Activated CD4-positive, alpha-beta T cell treated with anti-CD3 and anti-CD28 coated beads, Interleukin-2, amount 50 U/mL, for 48 hours (primary cell): ENCODE data around the gene NT5M.
A peak's percentile ranks its signal among the peaks of the same experiment; 100 is the strongest.

ENCODE experiments used
- DNase-seq, 2 experiments: peaks; one replicate each; pipeline ENCODE4 v3.0.0-alpha.2; 2020

The NT5M gene

DNA sequence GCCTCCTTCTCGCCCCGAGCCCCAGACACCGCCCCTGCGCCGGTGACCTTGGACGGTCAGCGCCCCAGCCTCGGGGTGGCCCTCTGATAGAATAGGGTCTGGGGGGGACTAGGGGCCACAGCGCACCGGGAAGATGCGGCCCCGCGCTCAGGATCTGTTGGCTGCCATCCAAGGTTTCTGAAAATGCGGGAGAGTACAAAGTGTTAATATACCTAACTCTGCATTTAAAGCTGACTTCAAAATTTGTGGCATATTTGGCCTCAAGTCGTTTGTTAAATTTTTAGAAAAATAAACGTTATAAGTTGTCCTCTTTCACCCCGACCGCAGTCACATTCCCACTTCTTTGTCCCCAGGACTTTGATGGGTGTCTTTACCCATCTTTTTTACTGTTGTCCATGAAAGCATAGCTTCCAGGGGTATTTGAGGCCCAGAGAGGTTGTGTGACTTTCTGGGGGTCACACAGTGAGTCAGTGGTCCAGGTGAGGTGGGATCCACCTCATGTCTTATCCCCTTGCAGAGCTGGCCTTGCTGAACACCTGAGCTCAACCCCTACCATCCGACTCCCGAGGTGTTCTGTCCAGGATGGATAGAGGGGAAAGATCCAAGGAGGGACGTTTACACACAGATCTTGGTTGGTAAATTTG, 796 bp downstream of the NT5M start:
- DNase-seq = no peak

DNA sequence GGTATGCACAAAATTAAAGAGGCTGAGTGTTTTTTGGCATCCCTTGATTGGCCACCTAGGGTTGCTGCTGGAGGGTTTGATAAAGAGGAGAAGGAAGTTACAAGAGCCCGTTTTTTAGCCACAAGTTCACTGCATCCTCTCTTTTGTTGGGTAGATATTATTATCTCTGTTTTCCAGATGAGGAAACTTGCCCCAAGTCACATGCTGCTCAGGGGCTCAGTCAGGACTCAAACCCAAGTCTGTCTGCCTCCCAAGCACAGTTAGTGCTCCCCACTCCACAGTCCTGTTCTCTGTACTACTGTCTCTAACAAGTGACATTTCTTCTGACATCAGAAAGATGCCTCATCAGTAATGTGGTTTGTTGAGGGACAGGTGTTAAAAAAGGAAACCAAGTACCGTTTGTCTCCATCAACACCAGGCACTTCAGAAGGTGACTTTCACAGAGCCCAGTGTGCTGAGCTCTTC, 1.4 kb downstream of the NT5M start:
- peak in 1 of 2 experiments; percentile 28 for DNase-seq

DNA sequence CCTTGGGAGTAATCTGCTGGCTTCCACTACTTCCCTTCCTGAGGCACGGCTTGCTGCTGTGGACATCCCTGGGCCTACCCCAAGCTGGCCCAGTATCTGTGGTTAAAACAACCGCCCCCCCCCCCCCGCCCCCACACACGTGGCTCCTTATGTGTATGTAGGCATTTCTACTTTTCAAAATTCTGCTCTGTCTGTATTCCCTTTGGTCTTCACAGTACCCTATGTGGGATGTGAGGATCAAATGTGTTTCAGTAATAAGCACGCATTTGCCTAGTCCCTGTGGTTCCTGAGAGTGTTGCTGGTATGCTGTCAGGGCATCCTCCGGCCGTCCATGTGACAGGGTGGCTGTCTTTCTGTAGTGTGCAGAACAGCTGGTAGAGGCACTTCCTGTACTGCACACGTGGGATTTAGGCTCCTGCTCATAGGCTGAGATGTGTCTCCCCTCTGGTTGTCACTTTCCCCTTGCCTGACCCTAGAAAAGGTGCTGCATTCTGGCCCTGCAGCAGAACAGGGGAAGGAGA, 2.2 kb downstream of the NT5M start:
- DNase-seq = peak; percentile 41 to 52

DNA sequence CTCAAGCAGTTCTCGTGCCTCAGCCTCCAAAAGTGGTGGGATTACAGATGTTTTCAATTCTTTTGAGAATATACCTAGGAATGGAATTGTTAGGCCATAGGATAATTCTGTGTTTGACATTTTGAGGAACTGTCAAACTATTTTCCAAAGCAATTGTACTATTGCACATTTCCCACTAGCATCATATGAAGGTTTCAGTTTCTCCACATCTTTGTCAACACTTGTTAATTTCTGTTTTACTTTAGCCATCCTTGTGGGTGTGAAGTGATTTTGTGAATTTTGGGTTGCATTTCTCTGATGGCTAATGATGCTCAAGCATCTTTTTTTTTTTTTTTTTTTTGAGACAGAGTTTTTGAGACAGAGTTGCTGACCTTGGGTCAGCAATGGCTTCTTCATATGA, 6.2 kb downstream of the NT5M start:
- no peak for DNase-seq

DNA sequence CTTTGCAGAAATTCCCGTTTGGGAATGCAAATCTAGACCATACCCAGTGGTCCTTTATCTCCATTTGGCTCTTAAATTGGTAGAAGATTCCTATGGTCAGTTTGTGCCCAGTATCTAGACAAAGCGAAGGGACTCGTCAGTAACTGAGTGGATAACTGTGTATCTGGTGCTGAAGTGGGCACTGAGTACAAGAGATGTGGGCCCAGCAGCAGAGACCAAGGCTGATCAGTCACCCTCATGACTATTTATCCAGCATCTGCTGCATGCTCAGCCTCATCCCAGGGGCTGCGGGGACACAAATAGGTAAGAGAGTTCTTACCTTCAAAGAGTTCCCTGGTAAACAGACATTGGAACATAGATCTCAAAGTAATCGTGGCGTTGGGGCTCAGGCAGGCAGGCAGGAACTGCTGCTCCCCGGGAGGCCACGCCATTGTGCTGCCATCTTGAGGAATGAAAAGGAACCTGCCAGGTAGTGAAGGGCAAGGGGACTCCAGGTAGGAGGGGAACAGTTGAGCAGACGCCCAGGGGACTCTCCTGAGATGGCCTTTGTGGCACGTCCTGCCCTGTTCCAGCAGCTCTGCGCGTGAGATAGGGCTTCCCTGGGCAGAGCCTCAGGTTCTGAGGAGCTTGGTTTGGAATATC, 10.3 kb downstream of the NT5M start:
- peak; percentile 72 to 78 for DNase-seq

DNA sequence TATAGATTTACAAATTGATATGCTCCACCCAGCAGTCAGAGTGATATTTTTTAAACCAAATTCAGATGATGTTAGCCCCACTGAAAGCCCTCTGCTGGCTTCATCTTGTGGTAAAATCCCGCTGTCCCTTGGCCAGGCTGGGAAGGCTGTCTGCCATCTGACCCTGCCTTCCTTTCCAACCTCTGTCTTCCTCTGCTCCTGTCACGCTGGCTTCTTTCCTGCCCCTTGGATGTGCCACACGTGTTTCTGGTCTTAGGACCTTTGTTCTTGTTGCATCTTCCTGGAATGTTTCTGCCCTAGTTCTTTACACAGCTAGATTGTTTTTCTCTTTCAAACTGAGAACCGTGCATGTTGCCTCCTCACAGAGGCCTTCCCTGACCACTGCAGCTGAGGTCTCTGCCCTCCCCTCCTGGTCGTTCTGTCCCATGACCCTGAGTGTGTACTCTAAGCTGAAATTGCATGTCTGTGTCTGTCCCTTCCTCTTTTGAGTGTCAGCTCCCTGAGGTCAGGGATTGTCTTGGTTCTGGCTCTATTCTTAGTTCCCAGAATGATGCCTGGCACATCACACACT, 11.4 kb downstream of the NT5M start:
- DNase-seq = no peak

DNA sequence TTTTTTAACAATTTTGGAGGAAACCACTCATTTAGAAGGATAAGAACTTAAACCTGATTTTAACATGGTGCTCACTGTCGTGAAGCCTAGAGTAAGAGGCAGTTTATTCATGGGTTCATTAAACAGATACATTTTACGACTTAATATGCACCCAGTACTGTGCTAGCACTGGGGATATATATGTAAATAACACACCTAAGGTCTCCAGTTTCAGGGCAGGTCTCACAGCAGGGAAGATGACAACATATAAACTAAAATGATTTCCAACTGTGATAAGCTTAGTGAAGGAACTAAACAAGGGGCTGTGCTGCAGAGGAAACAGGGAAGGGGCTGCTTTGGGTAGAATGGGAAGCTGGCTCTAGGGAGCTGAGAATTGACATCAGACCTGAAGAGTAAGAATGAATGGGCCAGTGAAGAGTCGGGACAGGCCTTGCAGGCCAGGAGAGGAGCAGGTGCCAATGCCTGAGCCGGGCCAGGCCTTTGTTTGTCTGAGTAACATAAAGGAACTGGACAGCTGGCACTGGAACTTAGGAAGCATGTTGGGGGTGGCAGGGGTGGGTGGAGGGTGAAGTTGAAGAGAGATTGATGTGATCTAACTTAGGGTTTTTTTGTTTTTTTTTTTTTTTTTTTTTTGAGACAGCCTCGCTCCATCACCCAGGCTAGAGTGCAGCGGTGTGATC, 12.1 kb downstream of the NT5M start:
- no peak for DNase-seq

DNA sequence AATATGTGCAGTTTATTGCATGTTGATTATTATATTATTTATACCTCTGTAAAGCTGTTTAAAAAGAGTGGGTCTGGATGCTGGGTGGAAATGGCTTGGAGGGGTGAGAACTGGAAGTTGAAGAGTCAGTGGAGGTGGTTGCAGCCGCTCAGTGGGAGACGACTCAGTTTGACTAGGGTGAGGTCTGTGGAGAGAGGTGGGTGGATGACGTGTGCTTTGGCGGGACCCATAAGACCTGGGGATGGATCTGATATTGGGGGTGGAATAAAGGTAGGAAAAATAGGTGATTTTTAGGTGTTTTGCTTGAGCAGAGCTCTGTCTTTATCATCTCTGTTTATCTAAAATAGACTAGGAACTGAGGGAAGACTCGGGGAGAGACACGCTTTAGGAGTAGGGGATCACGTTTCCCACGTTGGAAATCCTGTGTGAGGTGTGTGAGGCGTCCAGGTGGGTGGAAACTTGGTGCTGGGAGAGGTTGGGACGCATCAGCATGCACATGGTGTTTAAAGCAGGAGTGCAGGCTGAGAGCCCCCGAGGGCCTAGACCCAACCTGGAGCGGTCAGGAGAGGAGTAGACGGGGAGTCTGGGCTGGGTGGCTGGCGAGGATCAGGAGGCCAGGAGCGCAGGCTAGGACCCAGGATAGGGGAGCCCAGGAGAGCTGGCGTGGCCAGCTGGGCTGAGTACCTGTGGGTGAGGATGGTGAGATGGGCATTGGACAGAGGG, 17.2 kb downstream of the NT5M start:
- DNase-seq = no peak

DNA sequence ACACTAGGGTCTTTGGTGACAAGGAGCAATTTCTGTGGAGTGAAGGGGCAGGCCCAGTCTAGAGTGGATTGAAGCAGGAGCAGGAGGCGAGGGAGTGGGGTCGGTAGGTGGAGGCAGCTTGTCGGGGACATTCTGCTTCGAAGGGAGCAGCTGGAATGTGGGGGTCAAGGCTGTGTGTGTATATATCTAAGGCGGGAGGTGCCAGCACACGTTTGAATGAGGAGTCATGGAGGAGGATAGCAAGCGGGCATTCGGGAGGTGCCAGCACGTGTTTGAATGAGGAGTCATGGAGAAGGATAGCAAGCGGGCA, 17.7 kb downstream of the NT5M start:
- no peak for DNase-seq

DNA sequence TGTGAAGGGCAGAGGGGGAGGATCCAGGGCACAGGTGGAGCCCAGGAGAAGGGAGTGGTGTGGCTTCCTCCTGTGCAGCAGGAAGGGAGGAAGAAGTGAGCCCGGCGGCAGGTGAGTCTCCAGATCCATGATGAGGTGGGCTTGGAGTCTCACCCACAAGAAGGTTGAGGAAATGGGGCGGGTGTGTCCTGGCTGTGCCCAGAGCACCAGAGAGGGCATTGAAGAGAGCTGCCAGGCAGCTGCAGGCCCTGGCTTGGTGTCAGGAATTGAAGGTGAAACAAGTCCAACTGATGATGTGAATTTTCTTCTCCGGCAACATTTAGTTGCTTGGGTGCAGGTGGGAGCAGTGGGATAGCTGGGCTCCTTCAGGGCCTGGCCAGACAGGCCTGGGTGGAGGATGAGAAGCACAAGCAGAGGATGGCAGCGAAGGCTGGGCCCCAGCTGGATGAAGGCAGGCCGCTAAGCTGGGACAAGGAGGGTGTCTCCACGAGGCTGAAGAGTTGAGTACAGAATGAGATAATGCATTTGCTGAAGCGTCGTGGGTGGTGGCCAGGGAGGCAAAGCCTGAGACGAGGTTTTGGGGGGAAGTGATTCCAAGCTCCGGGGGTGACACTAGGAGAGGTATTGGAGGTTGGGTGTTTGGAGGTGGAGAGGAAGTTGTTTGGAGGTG, 18.3 kb downstream of the NT5M start:
- no peak for DNase-seq

DNA sequence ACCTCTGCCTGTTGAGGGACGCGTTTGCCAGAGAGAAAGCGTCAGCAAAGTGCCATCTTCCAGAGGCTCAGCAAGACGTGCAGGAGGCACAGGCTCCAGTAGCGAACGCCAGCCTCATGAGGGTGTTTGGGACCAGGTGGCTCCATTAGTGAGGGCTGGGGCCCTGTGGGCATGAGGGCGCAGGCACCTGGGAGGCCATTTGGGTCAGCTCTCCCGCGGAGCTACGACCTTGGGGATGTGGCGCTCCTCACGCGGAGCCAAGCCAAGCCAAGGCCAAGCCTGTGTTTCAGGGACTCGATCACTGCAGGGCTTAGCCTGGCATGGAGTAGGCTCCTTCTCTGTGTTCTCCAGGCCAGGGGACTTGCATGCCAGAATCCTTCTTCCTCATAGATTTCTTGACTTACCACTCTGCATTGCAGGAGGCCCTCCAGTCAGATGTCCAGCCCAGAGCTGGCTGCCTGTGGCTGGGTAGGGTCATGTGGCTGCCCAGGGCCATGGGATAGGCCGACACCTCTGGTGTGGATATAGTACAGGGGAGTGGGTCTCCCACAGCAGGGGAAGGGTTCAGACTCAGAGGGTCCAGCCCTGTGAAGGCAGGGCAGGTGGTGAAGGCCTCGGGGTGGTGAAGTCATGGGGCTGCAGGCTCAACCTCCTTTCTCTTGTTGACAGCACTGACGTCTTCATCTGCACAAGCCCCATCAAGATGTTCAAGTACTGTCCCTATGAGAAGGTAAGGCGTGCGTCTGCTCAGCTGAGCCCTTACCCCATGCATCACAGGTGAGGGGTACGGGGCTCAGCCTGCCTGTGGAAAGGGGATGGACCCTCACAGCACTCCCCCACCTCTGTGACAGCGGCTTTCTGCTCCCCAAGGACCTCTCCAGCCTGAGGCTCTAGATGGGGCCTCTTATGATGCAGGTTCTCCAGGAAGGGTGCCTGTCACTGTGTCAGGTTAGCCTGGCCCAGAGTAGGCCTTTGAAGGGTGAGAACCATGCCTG, 19.6 kb downstream of the NT5M start:
- DNase-seq = no peak

DNA sequence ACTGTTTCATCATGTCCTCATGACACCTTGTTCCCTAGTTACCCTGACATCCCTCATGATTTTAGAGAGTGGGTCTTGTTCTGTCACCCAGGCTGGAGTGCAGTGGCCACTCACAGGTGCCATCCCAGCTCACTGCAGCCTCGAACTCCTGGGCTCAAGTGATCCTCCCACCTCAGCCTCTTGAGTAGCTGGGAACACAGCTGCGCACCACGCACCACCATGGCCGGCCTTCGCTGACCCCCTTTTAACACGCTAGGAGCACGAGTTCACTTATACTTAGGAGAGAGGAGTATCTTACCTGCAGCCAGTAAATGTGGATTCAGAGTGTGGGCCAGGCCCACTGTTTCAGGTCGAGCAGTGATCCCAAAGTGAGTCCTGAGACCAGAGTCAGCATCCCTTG, 21.4 kb downstream of the NT5M start:
- no peak for DNase-seq

DNA sequence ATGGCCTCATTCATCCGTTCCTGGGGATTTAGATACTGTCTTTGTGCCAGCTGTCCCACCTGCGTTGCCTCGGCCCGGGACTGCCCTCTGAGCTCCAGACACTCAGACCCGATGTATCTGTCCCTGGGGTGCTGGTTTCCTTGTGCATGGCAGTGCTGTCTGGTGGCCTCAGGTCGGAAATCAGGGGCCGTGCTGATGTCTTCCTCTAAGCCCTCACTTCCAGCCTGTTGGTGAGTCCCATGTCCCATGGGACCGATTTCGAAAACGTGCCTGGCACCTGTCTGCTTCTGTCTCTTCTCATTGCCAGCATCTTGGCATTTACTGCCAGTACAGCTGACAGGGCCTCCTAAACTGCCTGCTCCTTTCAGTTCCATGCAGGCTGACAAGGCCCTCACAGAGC, 22.1 kb downstream of the NT5M start:
- DNase-seq = no peak

DNA sequence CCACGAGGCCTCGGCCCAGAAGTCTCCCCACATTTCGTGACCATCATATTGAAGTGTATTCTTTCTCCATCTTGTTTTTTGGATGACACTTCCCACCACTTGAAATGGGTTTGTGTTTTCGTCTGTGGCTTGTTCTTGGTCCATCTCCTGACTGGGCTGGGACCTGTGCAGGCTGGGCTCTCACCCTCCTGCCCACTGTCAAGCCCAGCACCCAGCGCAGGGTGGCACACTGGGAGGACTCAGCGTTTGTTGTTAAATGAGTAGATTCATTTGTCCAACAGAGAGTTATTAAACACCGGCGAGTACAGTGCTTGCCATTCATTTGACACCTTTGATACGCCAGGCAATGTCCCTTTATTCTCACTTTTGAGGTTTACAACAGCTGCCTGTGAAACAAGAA, 22.6 kb downstream of the NT5M start:
- no peak for DNase-seq

DNA sequence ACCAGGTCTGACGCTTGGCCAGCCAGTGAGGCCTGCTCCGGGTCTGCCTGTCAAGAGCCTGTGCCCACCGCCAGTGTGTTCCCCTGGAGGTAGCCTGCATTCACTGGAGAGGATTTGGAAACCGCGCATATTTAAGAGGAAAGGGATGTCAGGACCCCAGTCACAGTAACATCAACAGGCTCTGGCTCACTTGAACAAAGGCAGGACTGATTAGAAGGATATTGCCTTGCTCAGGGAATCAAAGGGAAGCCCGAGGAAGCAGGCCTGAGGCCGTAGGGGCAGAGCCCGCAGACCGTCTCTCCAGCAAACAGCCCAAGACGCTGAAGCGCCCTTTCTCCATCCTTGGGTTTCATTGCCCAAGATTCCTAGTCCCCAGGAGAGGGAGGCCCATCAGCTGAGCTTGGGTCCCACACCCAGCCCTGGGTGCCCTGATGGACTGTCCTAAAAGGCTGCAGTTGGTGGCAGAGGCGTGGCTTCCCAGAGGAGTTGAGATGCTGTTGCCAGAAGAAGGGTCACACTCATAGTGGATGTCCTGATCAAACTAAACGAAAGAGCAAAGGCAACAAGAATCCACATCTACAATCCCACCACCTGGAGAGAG, 23.2 kb downstream of the NT5M start:
- DNase-seq = no peak

DNA sequence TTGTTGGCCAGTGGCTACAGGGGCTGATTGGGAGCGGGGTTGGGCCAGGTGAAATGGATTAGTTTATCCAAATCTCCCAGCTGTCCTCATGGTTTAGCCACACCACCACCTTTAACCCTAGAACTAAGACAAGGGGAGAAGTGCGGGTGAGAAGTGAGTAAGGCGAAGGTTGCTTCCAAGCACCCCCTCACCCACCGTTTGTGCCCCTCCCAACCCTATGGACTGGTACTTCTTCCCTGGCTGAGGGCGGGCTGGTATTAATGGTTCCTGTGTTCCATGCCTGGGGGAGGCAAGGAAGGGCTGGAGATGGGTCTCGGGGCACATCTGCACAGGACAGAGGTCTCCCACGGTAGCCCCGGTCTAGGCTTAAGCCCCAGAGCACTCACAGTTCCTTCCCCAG, 25.1 kb downstream of the NT5M start:
- DNase-seq = no peak

DNA sequence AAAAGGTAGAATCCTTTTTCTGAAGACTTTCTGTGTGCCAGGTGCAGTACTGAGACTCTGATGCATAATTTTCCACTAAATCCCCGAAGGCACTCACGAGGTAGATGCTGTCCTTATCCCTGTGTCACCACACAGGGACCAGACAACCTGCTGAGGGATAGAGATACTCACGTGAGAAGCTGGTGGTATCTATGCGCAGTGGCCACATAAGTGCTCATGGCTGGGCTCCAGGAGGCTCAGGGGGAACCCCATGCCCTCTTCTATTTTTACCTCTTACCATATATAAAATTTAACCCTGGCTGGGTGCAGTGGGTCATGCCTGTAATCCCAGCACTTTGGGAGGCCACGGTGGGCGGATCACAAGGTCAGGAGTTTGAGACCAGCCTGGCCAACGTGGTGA, 38.3 kb downstream of the NT5M start:
- DNase-seq = no peak

DNA sequence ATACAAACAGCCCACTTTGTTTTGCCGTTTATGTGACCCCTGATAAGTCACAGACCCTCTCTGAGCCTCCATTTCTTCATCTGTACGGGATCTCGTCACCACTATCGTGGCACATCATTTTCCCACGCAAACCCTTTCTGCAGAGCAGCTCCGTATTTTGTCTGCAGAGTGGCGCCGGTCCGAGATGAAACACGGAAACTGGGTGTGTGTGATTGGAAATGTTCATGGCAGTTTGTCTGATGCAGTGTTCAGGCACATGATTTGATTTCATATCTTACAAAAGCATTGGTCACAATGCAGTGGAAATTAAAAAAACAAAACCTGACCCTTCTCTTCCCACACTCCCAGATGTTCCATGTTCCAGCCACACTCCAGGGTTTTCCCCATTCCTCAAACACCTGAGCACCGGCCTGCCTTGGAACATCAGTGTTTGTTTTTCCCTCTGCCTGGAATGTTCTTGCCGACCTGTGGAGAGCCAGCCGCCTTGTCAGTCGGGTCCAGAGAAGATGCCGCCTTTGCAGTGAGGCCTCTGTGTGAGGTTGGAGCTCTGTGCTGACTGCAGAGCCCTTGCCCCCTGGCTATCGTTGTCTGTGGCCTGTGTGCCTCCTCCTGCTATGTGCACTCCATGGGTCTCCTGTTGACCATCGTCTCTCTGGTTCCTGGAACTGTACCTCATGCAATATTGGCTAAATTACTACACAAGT, 39.2 kb downstream of the NT5M start:
- DNase-seq = no peak

DNA sequence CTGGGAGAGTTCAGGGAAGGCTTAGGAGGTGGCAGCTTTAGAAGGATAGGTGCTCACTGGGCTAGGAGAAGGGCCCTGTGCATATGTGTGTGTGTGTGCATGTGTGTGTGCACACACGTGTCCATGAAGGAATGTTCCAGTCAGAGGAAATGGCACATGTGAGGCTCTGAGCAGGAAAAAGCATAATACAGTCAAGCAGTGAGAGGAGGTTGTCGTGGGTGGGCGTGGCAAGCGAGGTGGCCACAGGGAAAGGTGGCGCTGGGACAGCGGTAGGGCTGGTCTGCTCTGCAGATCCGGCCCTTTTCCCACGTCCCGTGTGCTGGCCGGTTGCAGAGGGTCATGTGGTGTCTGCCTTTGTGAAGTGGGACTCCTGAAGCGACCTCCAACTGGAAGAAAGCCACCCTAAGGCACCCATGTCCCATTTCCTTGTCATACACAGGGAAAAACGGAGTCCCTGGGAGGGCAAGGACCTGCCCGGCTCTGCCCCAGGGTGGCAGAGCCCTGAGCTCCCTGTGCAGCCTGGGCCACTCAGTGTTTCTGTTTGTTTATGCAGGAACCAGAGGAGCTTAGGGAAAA, 40.1 kb downstream of the NT5M start:
- DNase-seq = no peak
